ENCODE results near the gene FSTL5. TPM values are rescaled to one million over a fixed set of nuclear protein-coding genes. Genes with fewer than 3 reads are reported as not detected.
A peak's percentile ranks its signal among the peaks of the same experiment; 100 is the strongest.
"Not testable (repeated sequence)": the region's sequence is repeated elsewhere in the genome, so short reads cannot be mapped to it uniquely, and the experiment has no call there.

The FSTL5 gene
- total RNA-seq (not detected), total RNA-seq (0 reads per million in 29 experiments)
- total RNA-seq (2013), result 0.07 TPM

GRCh38 chr4:162163892-162164759, at the start of gene FSTL5:
FSTL5 (minus strand) TSS chr4:162164000; CDS start chr4:162111396, 52,604 bp downstream.
- Histone ChIP-seq H3K36me3 (ENCODE audit: control insufficient read depth in 2 of 2, extremely low read depth in 1 of 2, insufficient read depth in 1 of 2, low read length in 1 of 2) (no peaks in the 10 kb centered on the region), H3K27ac (ENCODE audit: low read length) (no peak within 1 kb of the TSS), H3K9me3 (no peaks in the 10 kb centered on the region), H3K4me1 (ENCODE audit: control insufficient read depth in 1 of 2, extremely low read depth in 1 of 2, insufficient read depth in 2 of 2, low read length in 2 of 2) (peaks cover 0 to 4% of the 10 kb centered on the region in 2 experiments), H3K27me3 (replicated peaks in 1 of 2; ENCODE audit: control insufficient read depth in 2 of 2, extremely low read depth in 1 of 2, insufficient read depth in 2 of 2, low read length in 1 of 2) (peaks cover 2 to 7% of the 10 kb centered on the region in 2 experiments), H3K4me3 (ENCODE audit: control insufficient read depth in 1 of 2, extremely low read depth in 1 of 2, low read length in 1 of 2) (no peak within 1 kb of the TSS)
- WGBS (ENCODE audit: insufficient coverage), result 8% methylated on average over 21 of the region's 39 CpGs
- H3K27ac Mint-ChIP-seq, result no peak within 1 kb of the TSS
- H3K4me1 Mint-ChIP-seq, result peaks cover 0 to 2% (median 0%) of the 10 kb centered on the region in 3 donors
- peak in 1 of 4 experiments; percentile 70 for ATAC-seq (replicated peaks in 1 of 4)
- POLR2A ChIA-PET, result interaction anchor here in 1 of 2 donors (0.6 kb wide), 1 partner anchor 1869 kb away, joined by 3 read pairs; no protein-coding TSS in a partner anchor
- H3K36me3 Mint-ChIP-seq, result no peaks in the 10 kb centered on the region
- peak in 19 of 35 experiments; percentile 0 to 34 (median 8) for DNase-seq
- peaks cover 0 to under 1% (median 0%) of the 10 kb centered on the region in 3 donors for H3K9me3 Mint-ChIP-seq
- CTCF ChIA-PET, result no interaction called here
- H3K4me3 Mint-ChIP-seq, result peak within 1 kb of the TSS; percentile 34 to 50 (median 47)
- peaks cover 0 to 4% of the 10 kb centered on the region in 2 donors for H3K27me3 Mint-ChIP-seq

- POLR2A ChIA-PET, result no interaction called here
- no peak overlapping the region for H3K27ac ChIP-seq (ENCODE audit: low read length)
- Mint-ChIP-seq H3K9me3 (peaks cover 7 to 10% (median 8%) of the 10 kb centered on the region in 3 donors), H3K27ac (no peak overlapping the region), H3K27me3 (no peaks in the 10 kb centered on the region), H3K4me3 (no peak overlapping the region), H3K4me1 (no peaks in the 10 kb centered on the region), H3K36me3 (no peaks in the 10 kb centered on the region)
- H3K36me3 ChIP-seq (ENCODE audit: control insufficient read depth in 2 of 2, extremely low read depth in 1 of 2, insufficient read depth in 1 of 2, low read length in 1 of 2), result no peaks in the 10 kb centered on the region
- no peak overlapping the region for H3K4me3 ChIP-seq (ENCODE audit: control insufficient read depth in 1 of 2, extremely low read depth in 1 of 2, low read length in 1 of 2)
- no CpG with 5 or more reads among the region's 2 CpGs for WGBS (ENCODE audit: insufficient coverage)
- ATAC-seq (replicated peaks in 1 of 4) (no peak), DNase-seq (no peak)
- H3K4me1 ChIP-seq (ENCODE audit: control insufficient read depth in 1 of 2, extremely low read depth in 1 of 2, insufficient read depth in 2 of 2, low read length in 2 of 2), result no peaks in the 10 kb centered on the region
- H3K9me3 ChIP-seq, result no peaks in the 10 kb centered on the region
- H3K27me3 ChIP-seq (replicated peaks in 1 of 2; ENCODE audit: control insufficient read depth in 2 of 2, extremely low read depth in 1 of 2, insufficient read depth in 2 of 2, low read length in 1 of 2), result no peaks in the 10 kb centered on the region
- CTCF ChIA-PET, result no interaction called here
Measured at GRCh38 chr4:162209706-162210105, 45.9 kb upstream of the FSTL5 start.

- H3K9me3 ChIP-seq; H3K4me1 ChIP-seq (ENCODE audit: control insufficient read depth in 1 of 2, extremely low read depth in 1 of 2, insufficient read depth in 2 of 2, low read length in 2 of 2); ATAC-seq (replicated peaks in 1 of 4); H3K27ac Mint-ChIP-seq; H3K36me3 Mint-ChIP-seq; H3K4me3 ChIP-seq (ENCODE audit: control insufficient read depth in 1 of 2, extremely low read depth in 1 of 2, low read length in 1 of 2); DNase-seq; H3K27me3 Mint-ChIP-seq; H3K27ac ChIP-seq (ENCODE audit: low read length); POLR2A ChIA-PET; H3K36me3 ChIP-seq (ENCODE audit: control insufficient read depth in 2 of 2, extremely low read depth in 1 of 2, insufficient read depth in 1 of 2, low read length in 1 of 2); CTCF ChIA-PET; H3K4me1 Mint-ChIP-seq; H3K4me3 Mint-ChIP-seq; H3K27me3 ChIP-seq (replicated peaks in 1 of 2; ENCODE audit: control insufficient read depth in 2 of 2, extremely low read depth in 1 of 2, insufficient read depth in 2 of 2, low read length in 1 of 2): not testable (repeated sequence)
- H3K9me3 Mint-ChIP-seq, result peaks cover 3 to 19% (median 18%) of the 10 kb centered on the region in 3 donors
- 92% methylated on average over 27 of the region's 32 CpGs for WGBS (ENCODE audit: insufficient coverage)
Measured at GRCh38 chr4:162203478-162203877, 39.7 kb upstream of the FSTL5 start.

GRCh38 chr4:162201673-162202072, 37.9 kb upstream of the FSTL5 start:
- WGBS (ENCODE audit: insufficient coverage), result no CpG with 5 or more reads among the region's 2 CpGs
- POLR2A ChIA-PET, result no interaction called here

GRCh38 chr4:162170509-162170908, 6.7 kb upstream of the FSTL5 start:
- Mint-ChIP-seq H3K9me3 (peaks cover 0 to 6% (median 4%) of the 10 kb centered on the region in 3 donors), H3K4me3 (no peak overlapping the region), H3K27ac (no peak overlapping the region), H3K27me3 (no peaks in the 10 kb centered on the region), H3K4me1 (no peaks in the 10 kb centered on the region), H3K36me3 (no peaks in the 10 kb centered on the region)
- Histone ChIP-seq H3K36me3 (ENCODE audit: control insufficient read depth in 2 of 2, extremely low read depth in 1 of 2, insufficient read depth in 1 of 2, low read length in 1 of 2) (no peaks in the 10 kb centered on the region), H3K27me3 (replicated peaks in 1 of 2; ENCODE audit: control insufficient read depth in 2 of 2, extremely low read depth in 1 of 2, insufficient read depth in 2 of 2, low read length in 1 of 2) (no peaks in the 10 kb centered on the region), H3K4me3 (ENCODE audit: control insufficient read depth in 1 of 2, extremely low read depth in 1 of 2, low read length in 1 of 2) (no peak overlapping the region), H3K9me3 (no peaks in the 10 kb centered on the region), H3K27ac (ENCODE audit: low read length) (no peak overlapping the region), H3K4me1 (ENCODE audit: control insufficient read depth in 1 of 2, extremely low read depth in 1 of 2, insufficient read depth in 2 of 2, low read length in 2 of 2) (no peaks in the 10 kb centered on the region)
- DNase-seq, result no peak
- POLR2A ChIA-PET, result no interaction called here
- CTCF ChIA-PET, result no interaction called here
- WGBS (ENCODE audit: insufficient coverage), result no CpG with 5 or more reads among the region's 3 CpGs
- ATAC-seq (replicated peaks in 1 of 4), result no peak

More at GRCh38 chr4:162201673-162202072, 37.9 kb upstream of the FSTL5 start:
- no peaks in the 10 kb centered on the region for H3K27me3 Mint-ChIP-seq
- no peaks in the 10 kb centered on the region for H3K4me1 ChIP-seq (ENCODE audit: control insufficient read depth in 1 of 2, extremely low read depth in 1 of 2, insufficient read depth in 2 of 2, low read length in 2 of 2)
- H3K4me1 Mint-ChIP-seq, result no peaks in the 10 kb centered on the region
- H3K9me3 ChIP-seq, result no peaks in the 10 kb centered on the region
- no peaks in the 10 kb centered on the region for H3K36me3 ChIP-seq (ENCODE audit: control insufficient read depth in 2 of 2, extremely low read depth in 1 of 2, insufficient read depth in 1 of 2, low read length in 1 of 2)
- no peaks in the 10 kb centered on the region for H3K27me3 ChIP-seq (replicated peaks in 1 of 2; ENCODE audit: control insufficient read depth in 2 of 2, extremely low read depth in 1 of 2, insufficient read depth in 2 of 2, low read length in 1 of 2)
- CTCF ChIA-PET, result no interaction called here
- no peak overlapping the region for H3K4me3 ChIP-seq (ENCODE audit: control insufficient read depth in 1 of 2, extremely low read depth in 1 of 2, low read length in 1 of 2)
- no peak for DNase-seq
- H3K27ac Mint-ChIP-seq, result no peak overlapping the region
- H3K9me3 Mint-ChIP-seq, result peaks cover 3 to 19% (median 16%) of the 10 kb centered on the region in 3 donors
- no peak for ATAC-seq (replicated peaks in 1 of 4)
- no peak overlapping the region for H3K4me3 Mint-ChIP-seq
- H3K27ac ChIP-seq (ENCODE audit: low read length), result no peak overlapping the region
- H3K36me3 Mint-ChIP-seq, result no peaks in the 10 kb centered on the region

GRCh38 chr4:162164906-162165510, 1.2 kb upstream of the FSTL5 start:
- Histone ChIP-seq H3K27ac (ENCODE audit: low read length) (no peak overlapping the region), H3K36me3 (ENCODE audit: control insufficient read depth in 2 of 2, extremely low read depth in 1 of 2, insufficient read depth in 1 of 2, low read length in 1 of 2) (no peaks in the 10 kb centered on the region), H3K9me3 (no peaks in the 10 kb centered on the region), H3K27me3 (replicated peaks in 1 of 2; ENCODE audit: control insufficient read depth in 2 of 2, extremely low read depth in 1 of 2, insufficient read depth in 2 of 2, low read length in 1 of 2) (peaks cover 2 to 7% of the 10 kb centered on the region in 2 experiments), H3K4me3 (ENCODE audit: control insufficient read depth in 1 of 2, extremely low read depth in 1 of 2, low read length in 1 of 2) (no peak overlapping the region), H3K4me1 (ENCODE audit: control insufficient read depth in 1 of 2, extremely low read depth in 1 of 2, insufficient read depth in 2 of 2, low read length in 2 of 2) (peaks cover 0 to 4% of the 10 kb centered on the region in 2 experiments)
- ATAC-seq (replicated peaks in 1 of 4) (no peak), DNase-seq (no peak)
- Mint-ChIP-seq H3K9me3 (no peaks in the 10 kb centered on the region), H3K4me3 (no peak overlapping the region), H3K27ac (no peak overlapping the region), H3K4me1 (peaks cover 0 to 2% (median 0%) of the 10 kb centered on the region in 3 donors), H3K27me3 (peaks cover 0 to 4% of the 10 kb centered on the region in 2 donors), H3K36me3 (no peaks in the 10 kb centered on the region)
- ChIA-PET POLR2A (interaction anchor here in 1 of 2 donors (0.6 kb wide), 1 partner anchor 1868 kb away, joined by 3 read pairs; no protein-coding TSS in a partner anchor), CTCF (no interaction called here)

All from T-cell (primary cell).